Stimulated activated naive CD8-positive, alpha-beta T cell treated with anti-CD3 and anti-CD28 coated beads, Interleukin-15, Interleukin-2, amounts not matched to agents 100 ng/mL and 50 ng/mL, for 24 hours (primary cell): Measurements from ENCODE around the gene NUB1.
A peak's percentile ranks its signal among the peaks of the same experiment; 100 is the strongest.

ENCODE experiments used
- H3K27ac Mint-ChIP-seq: one replicate; pipeline ENCODE4 v1.8.0; 2021; ENCODE audit warnings: mild to moderate bottlenecking, mixed read lengths
- H3K27me3 Mint-ChIP-seq: one replicate; pipeline ENCODE4 v1.8.0; 2021; ENCODE audit warnings: mixed read lengths
- H3K36me3 Mint-ChIP-seq: one replicate; pipeline ENCODE4 v1.8.0; 2021; ENCODE audit warnings: low read depth, mixed read lengths
- H3K4me1 Mint-ChIP-seq: one replicate; pipeline ENCODE4 v1.8.0; 2021; ENCODE audit warnings: low read depth, mixed read lengths
- H3K4me3 Mint-ChIP-seq: one replicate; pipeline ENCODE4 v1.8.0; 2021; ENCODE audit warnings: mild to moderate bottlenecking, mixed read lengths
- H3K9me3 Mint-ChIP-seq: one replicate; pipeline ENCODE4 v1.8.0; 2021; ENCODE audit warnings: mixed read lengths

NUB1 gene

GRCh38 chr7:151405056-151405455, 63.4 kb downstream of the NUB1 start:
- Mint-ChIP-seq H3K36me3 (no peaks in the 10 kb centered on the region), H3K9me3 (no peaks in the 10 kb centered on the region), H3K4me1 (peaks cover 14% of the 10 kb centered on the region), H3K27me3 (peaks cover 13% of the 10 kb centered on the region), H3K27ac (no peak overlapping the region), H3K4me3 (no peak overlapping the region)

GRCh38 chr7:151405588-151405987, 64.0 kb downstream of the NUB1 start:
- H3K4me3 Mint-ChIP-seq, result no peak overlapping the region
- H3K27me3 Mint-ChIP-seq, result peaks cover 13% of the 10 kb centered on the region
- no peaks in the 10 kb centered on the region for H3K36me3 Mint-ChIP-seq
- no peaks in the 10 kb centered on the region for H3K9me3 Mint-ChIP-seq
- peaks cover 14% of the 10 kb centered on the region for H3K4me1 Mint-ChIP-seq
- H3K27ac Mint-ChIP-seq, result no peak overlapping the region

DNA sequence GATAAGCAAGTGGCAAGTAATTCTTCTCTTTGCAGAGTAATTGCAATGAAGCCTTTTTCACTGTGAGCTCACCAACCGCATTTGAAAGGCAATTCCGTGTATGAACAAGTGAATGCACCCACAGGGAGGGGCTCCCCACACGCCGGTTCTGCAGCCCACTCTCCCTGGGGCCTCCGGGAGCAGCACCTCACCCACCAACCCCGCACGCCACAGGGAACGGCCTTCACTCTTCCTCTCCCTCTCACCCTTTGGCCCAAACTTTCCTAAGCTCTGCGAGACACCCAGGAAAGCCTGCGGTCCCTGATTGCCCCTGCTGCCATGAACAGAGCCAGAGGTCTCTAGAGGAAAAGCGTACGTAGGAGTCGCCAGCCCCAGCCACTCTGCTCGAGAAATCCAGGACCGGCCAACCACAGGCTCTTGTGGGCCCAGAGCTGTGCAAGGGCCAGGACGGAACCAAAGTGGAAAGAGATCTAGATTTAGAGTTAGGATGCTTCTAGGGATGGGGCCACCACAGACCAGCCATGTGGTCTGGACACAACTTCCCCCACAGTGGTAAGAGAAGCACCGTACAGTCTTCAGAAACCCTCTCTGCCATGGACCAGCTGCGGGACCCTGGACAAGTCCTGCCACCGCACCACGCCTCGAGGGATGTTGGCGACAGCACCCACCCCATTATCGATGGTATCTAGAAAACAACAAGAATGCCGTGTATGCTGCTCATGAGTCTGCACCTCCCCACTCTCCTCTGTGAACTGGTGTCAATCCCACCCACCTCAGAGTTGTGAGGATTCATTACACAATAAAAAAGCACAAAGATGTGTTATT, 64.7 kb downstream of the NUB1 start:
- Mint-ChIP-seq H3K27me3 (peaks cover 20% of the 10 kb centered on the region), H3K4me3 (no peak overlapping the region), H3K27ac (no peak overlapping the region), H3K4me1 (peaks cover 21% of the 10 kb centered on the region), H3K36me3 (no peaks in the 10 kb centered on the region), H3K9me3 (no peaks in the 10 kb centered on the region)

DNA sequence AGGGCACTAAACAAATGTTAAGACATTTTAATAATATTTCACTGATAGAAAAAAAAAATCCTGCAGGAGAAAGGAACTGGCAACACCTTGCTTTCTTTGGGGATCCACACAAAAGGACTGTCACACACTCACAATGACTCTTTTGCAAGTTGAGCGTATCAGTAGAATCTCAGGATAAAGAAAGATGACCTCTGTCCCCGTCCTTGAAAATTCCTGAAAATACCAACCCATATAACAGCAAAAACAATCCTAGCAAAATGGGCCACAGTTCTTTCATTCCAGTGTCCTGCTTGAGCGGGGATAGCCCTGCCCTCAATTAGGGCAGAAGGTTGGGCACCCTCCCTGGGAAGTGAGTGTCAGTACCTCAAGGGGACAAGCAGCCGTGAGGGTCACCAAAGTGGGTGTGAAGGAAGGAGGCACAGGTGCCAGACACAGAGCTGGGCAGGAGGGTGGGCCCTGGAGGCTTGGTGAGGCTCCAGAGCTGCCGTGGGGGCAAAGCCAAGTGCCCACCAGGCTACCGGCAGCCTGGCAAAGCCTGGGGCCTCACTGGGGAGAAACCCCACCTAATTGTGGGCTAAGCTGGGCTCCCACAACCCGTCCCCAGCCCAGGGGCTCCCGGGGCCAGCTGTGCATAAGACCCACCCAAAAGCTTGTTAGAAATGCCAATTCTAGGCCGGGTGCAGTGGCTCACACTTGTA, 65.4 kb downstream of the NUB1 start:
- Mint-ChIP-seq H3K36me3 (no peaks in the 10 kb centered on the region), H3K27me3 (peaks cover 28% of the 10 kb centered on the region), H3K4me1 (peaks cover 27% of the 10 kb centered on the region), H3K27ac (no peak overlapping the region), H3K9me3 (no peaks in the 10 kb centered on the region), H3K4me3 (no peak overlapping the region)

DNA sequence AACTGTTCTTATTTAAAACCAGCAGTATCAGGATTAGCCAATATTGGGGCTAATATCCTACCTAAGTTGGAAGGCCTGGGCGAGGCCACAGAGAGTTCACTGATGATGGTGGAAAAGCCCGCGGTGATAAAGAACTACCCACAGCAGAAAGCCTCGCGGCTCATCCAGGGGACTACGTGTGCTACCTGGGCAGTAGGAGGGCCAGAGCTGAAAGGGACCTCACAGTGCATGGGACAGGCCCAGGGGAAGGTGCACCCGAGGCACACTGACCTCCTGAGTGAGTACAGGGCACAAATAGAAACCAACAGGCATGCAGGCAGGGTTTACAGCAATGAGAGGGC, 66.9 kb downstream of the NUB1 start:
- H3K27ac Mint-ChIP-seq, result no peak overlapping the region
- peaks cover 39% of the 10 kb centered on the region for H3K27me3 Mint-ChIP-seq
- H3K4me1 Mint-ChIP-seq, result peaks cover 39% of the 10 kb centered on the region
- no peaks in the 10 kb centered on the region for H3K9me3 Mint-ChIP-seq
- no peaks in the 10 kb centered on the region for H3K36me3 Mint-ChIP-seq
- H3K4me3 Mint-ChIP-seq, result peak overlapping the region; percentile 71

DNA sequence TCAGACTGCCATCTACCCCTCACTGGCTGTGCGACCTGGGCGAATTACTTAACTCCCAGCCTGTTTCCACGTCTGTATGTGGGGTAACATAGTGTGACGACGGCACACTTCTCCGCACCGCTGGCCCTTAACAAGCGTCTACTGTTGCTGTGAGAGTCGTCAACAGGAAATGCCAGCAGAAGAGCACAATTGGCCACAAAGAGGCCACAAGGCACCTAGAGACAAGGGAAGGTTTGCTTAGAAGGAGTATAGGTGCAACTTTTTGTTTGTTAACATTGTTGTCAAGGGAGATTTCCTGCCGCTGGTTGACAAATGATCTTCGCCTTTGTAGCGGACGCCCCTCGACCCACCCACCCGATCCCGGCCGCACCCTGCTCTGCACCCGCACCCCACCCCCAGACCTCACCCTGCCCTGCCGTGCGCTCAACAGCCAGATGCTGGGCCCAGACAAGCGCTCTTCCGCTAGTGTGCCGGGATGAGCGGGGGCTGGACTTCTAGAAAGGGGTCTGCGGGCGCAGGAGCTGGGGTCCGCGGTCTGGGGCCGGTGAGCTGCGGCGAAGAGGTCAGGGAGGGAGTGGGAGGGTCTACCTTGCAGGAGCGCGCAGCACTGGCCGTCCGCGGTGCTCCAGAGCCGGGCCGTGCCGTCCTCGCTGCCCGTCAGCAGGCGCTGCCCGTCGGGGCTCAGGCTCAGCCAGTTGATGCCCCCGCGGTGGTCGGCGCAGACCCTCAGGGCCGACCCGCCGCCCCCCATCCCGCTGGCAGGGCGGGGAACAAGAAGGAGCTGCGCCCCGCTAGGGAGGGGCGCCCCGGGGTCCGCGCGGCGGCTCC, 67.4 kb downstream of the NUB1 start:
- Mint-ChIP-seq H3K4me1 (peaks cover 41% of the 10 kb centered on the region), H3K4me3 (peak overlapping the region; percentile 71), H3K9me3 (no peaks in the 10 kb centered on the region), H3K27me3 (peaks cover 39% of the 10 kb centered on the region), H3K27ac (no peak overlapping the region), H3K36me3 (no peaks in the 10 kb centered on the region)

DNA sequence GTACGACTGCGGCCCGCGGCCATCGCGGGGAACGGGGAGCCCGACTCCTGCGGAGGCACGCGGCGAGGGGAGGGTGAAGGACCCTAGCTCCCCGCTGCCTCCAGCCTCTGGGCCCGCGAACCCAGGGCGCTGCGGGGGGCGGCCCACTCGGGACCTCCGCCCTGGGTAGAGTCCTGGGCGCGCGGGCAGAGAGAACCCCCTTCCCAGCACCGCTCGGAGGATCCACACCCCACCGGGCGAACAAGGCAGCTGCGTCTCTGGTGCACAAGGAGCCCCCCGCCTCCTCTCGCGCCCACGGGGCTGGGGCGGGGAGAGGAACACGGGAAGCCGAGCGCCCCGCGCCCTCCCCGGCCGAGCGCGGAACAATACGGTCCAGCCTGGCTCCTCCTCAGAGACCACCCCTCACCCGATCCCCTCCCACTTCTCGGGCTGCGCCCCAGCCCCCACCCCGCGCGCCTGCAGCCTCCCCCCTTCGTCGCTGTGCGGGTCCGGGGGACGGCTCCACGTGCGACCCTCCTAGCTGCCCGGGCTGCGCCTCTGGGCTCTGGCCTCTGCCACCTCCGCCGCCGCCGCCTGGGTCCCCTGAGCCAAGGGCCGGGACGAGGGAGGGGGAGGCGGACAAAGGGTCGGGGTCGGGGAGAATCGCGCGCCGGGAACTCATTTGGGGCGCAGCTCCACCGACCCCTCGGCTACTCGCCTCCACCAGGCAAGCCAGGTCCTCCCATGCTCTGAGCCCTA, 68.2 kb downstream of the NUB1 start, which contains the start of gene WDR86:
WDR86 (minus strand) TSS at position 372 of the 738 bp plus-strand sequence. CDS start 449 bp downstream, outside the sequence.
- Mint-ChIP-seq H3K27me3 (peaks cover 39% of the 10 kb centered on the region), H3K27ac (no peak within 1 kb of the TSS), H3K4me1 (peaks cover 46% of the 10 kb centered on the region), H3K4me3 (peak within 1 kb of the TSS; percentile 71), H3K9me3 (no peaks in the 10 kb centered on the region), H3K36me3 (no peaks in the 10 kb centered on the region)

DNA sequence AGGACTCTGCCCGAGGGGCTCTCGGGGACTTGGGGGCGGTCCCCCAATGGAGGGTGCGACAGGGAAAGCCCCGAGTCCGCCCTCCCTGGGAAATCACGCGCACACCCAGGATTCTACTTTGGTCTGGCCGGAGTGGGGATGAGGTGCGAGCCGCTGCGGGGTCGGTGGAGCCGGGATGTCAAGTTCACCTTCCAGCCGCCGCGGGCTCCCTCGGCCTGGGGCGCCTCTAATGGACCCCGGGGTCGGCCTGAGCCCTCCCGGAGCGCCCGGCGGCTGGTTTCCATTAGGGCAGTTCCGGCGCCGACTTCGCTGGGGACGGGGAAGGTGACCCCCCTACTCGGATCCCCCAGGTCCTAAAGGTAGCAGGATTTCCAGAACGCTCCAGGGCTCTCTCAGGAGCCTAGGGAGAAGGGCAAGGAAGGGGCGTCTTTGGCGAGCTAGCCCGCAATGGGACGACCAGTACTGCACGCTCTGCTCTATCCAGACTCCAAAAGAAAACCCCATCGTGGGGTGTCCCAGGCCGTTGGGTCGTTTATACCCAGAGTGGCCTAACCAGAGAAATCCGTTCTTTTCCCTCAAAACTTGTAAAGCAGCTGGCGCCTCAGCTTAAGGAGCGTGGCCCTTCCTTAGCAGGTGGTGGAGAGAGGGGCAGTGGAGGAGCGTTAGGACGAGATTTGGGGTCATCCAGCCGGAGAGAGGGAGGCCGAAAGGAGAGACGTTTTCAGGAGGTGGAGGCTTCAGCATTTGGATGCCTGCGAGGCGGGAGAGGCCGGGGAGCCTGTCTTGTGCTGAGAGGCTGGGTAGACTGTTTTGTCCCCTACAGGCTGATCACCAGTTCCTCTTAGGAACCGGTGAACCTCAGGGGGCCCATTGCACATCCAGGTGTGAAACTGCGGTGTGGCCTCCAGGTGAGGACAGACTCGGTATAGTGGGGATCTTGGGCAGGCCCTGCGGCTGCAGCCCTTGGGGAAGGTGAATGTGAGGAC, 69.1 kb downstream of the NUB1 start:
- H3K27me3 Mint-ChIP-seq, result peaks cover 44% of the 10 kb centered on the region

DNA sequence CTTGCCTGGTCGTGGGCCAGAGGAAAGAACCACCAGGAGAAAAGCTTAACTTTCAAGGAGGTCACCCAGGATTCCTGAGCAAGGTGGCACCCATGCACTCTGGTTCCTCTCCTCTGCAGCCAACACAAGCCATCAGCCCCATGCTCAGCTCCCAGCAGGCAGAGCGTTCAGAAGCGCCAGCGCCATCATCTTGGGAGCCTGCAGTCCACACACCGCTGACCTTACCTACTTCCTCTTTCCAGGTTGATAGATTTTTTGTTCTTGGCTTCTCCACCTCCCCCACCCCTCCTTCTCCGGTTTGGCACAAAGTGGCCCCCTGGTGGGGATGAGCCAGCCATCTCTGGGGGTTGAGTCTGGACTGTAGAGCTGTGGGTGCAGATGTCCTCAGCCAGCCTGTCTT, 69.9 kb downstream of the NUB1 start:
- H3K27me3 Mint-ChIP-seq, result peaks cover 44% of the 10 kb centered on the region
- no peaks in the 10 kb centered on the region for H3K36me3 Mint-ChIP-seq
- peaks cover 52% of the 10 kb centered on the region for H3K4me1 Mint-ChIP-seq
- no peak overlapping the region for H3K27ac Mint-ChIP-seq
- H3K9me3 Mint-ChIP-seq, result no peaks in the 10 kb centered on the region
- H3K4me3 Mint-ChIP-seq, result no peak overlapping the region

More for the DNA sequence above, 69.1 kb downstream of the NUB1 start:
- no peaks in the 10 kb centered on the region for H3K9me3 Mint-ChIP-seq
- no peak overlapping the region for H3K27ac Mint-ChIP-seq
- H3K4me3 Mint-ChIP-seq, result peak overlapping the region; percentile 20
- H3K4me1 Mint-ChIP-seq, result peaks cover 51% of the 10 kb centered on the region
- H3K36me3 Mint-ChIP-seq, result no peaks in the 10 kb centered on the region

GRCh38 chr7:151412318-151412717, 70.7 kb downstream of the NUB1 start:
- no peaks in the 10 kb centered on the region for H3K9me3 Mint-ChIP-seq
- H3K36me3 Mint-ChIP-seq, result no peaks in the 10 kb centered on the region
- peaks cover 52% of the 10 kb centered on the region for H3K4me1 Mint-ChIP-seq
- H3K27me3 Mint-ChIP-seq, result peaks cover 43% of the 10 kb centered on the region
- H3K4me3 Mint-ChIP-seq, result no peak overlapping the region
- no peak overlapping the region for H3K27ac Mint-ChIP-seq

- H3K4me1 Mint-ChIP-seq, result peaks cover 52% of the 10 kb centered on the region
- peaks cover 3% of the 10 kb centered on the region for H3K36me3 Mint-ChIP-seq
- H3K27ac Mint-ChIP-seq, result no peak overlapping the region
- H3K27me3 Mint-ChIP-seq, result peaks cover 45% of the 10 kb centered on the region
- peaks cover 3% of the 10 kb centered on the region for H3K9me3 Mint-ChIP-seq
- no peak overlapping the region for H3K4me3 Mint-ChIP-seq
Observed at GRCh38 chr7:151413241-151413640, 71.6 kb downstream of the NUB1 start.

- no peak overlapping the region for H3K27ac Mint-ChIP-seq
- H3K27me3 Mint-ChIP-seq, result peaks cover 39% of the 10 kb centered on the region
Observed at GRCh38 chr7:151415375-151416105, 73.9 kb downstream of the NUB1 start.

More at GRCh38 chr7:151415375-151416105, 73.9 kb downstream of the NUB1 start:
- Mint-ChIP-seq H3K4me1 (peaks cover 43% of the 10 kb centered on the region), H3K9me3 (peaks cover 7% of the 10 kb centered on the region), H3K4me3 (no peak overlapping the region), H3K36me3 (peaks cover 5% of the 10 kb centered on the region)
